Measurements from ENCODE around the gene COL4A5.

The COL4A5 gene

DNA sequence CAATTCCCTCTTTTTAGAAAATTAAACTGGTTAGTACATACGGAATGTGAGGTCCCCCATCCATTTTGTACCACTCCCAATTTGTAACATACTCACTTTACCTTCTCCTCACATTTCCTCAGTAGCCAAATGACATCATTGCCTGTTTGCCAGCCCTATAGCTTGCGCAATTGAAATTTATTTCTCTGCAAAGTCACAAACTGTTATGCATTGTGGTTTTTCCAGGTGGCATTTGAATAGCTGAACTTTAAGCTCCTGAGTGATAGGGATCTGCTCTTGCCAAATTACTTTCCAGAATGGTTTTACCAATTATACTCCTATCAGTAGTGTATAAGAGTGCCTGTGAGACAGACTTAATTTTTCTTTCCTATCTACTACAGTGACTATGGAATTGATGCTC lies 7.7 kb downstream of the COL4A5 start:
- H3K9me3 ChIP-seq (ENCODE audit: low read length) = no peaks in the 10 kb centered on the region
- no peaks in the 10 kb centered on the region for H3K79me2 ChIP-seq (ENCODE audit: insufficient read depth, low read length)
- H3K27me3 ChIP-seq (ENCODE audit: insufficient read depth, low read length) = no peaks in the 10 kb centered on the region
- no peaks in the 10 kb centered on the region for H3K36me3 ChIP-seq (ENCODE audit: insufficient read depth, low read length)
- no peaks in the 10 kb centered on the region for H3K4me1 ChIP-seq (ENCODE audit: insufficient read depth, low read length, severe bottlenecking)
- H2AFZ ChIP-seq (ENCODE audit: low read length) = no peak overlapping the region
- no peak overlapping the region for H3K4me2 ChIP-seq (ENCODE audit: low read length)
- H3K9me2 ChIP-seq (ENCODE audit: low read depth, low read length) = no peaks in the 10 kb centered on the region
- no peak overlapping the region for H3K4me3 ChIP-seq (ENCODE audit: low read depth, low read length, poor library complexity, severe bottlenecking)
- TF ChIP-seq CTCF (IDR thresholded peaks at IDR 0.05; ENCODE audit: low read length) (no peak), EZH2 (IDR thresholded peaks at IDR 0.05; ENCODE audit: borderline replicate concordance, low read length) (no peak)
- no peak overlapping the region for H3K9ac ChIP-seq (ENCODE audit: low read length)
- H3F3A ChIP-seq (ENCODE audit: insufficient read depth, low read length) = no peaks in the 10 kb centered on the region
- no peak overlapping the region for H3K27ac ChIP-seq (ENCODE audit: low read depth, low read length, poor library complexity, severe bottlenecking)
- H4K20me1 ChIP-seq (ENCODE audit: insufficient read depth, low read length) = no peaks in the 10 kb centered on the region

GRCh38 chrX:108453841-108454240 lies 14.2 kb downstream of the COL4A5 start:
- Histone ChIP-seq H3K4me3 (ENCODE audit: low read depth, low read length, poor library complexity, severe bottlenecking) (no peak overlapping the region), H3F3A (ENCODE audit: insufficient read depth, low read length) (no peaks in the 10 kb centered on the region), H3K4me1 (ENCODE audit: insufficient read depth, low read length, severe bottlenecking) (no peaks in the 10 kb centered on the region), H3K4me2 (ENCODE audit: low read length) (no peak overlapping the region), H3K36me3 (ENCODE audit: insufficient read depth, low read length) (no peaks in the 10 kb centered on the region), H3K9ac (ENCODE audit: low read length) (no peak overlapping the region), H3K27ac (ENCODE audit: low read depth, low read length, poor library complexity, severe bottlenecking) (no peak overlapping the region), H3K27me3 (ENCODE audit: insufficient read depth, low read length) (no peaks in the 10 kb centered on the region), H3K9me3 (ENCODE audit: low read length) (no peaks in the 10 kb centered on the region), H3K9me2 (ENCODE audit: low read depth, low read length) (no peaks in the 10 kb centered on the region), H4K20me1 (ENCODE audit: insufficient read depth, low read length) (no peaks in the 10 kb centered on the region), H3K79me2 (ENCODE audit: insufficient read depth, low read length) (no peaks in the 10 kb centered on the region), H2AFZ (ENCODE audit: low read length) (no peak overlapping the region)
- no peak for TF ChIP-seq EZH2 (IDR thresholded peaks at IDR 0.05; ENCODE audit: borderline replicate concordance, low read length)
- TF ChIP-seq CTCF (IDR thresholded peaks at IDR 0.05; ENCODE audit: low read length) = no peak

- TF ChIP-seq EZH2 (IDR thresholded peaks at IDR 0.05; ENCODE audit: borderline replicate concordance, low read length) (no peak), CTCF (IDR thresholded peaks at IDR 0.05; ENCODE audit: low read length) (no peak)
- Histone ChIP-seq H3K9me3 (ENCODE audit: low read length) (no peaks in the 10 kb centered on the region), H3K27ac (ENCODE audit: low read depth, low read length, poor library complexity, severe bottlenecking) (no peak overlapping the region), H3K4me2 (ENCODE audit: low read length) (no peak overlapping the region), H3K27me3 (ENCODE audit: insufficient read depth, low read length) (no peaks in the 10 kb centered on the region), H3K36me3 (ENCODE audit: insufficient read depth, low read length) (no peaks in the 10 kb centered on the region), H3K79me2 (ENCODE audit: insufficient read depth, low read length) (no peaks in the 10 kb centered on the region), H3K9ac (ENCODE audit: low read length) (no peak overlapping the region), H2AFZ (ENCODE audit: low read length) (no peak overlapping the region), H4K20me1 (ENCODE audit: insufficient read depth, low read length) (no peaks in the 10 kb centered on the region), H3K9me2 (ENCODE audit: low read depth, low read length) (no peaks in the 10 kb centered on the region), H3F3A (ENCODE audit: insufficient read depth, low read length) (no peaks in the 10 kb centered on the region), H3K4me1 (ENCODE audit: insufficient read depth, low read length, severe bottlenecking) (no peaks in the 10 kb centered on the region), H3K4me3 (ENCODE audit: low read depth, low read length, poor library complexity, severe bottlenecking) (no peak overlapping the region)
Observed at GRCh38 chrX:108456971-108457477, 17.4 kb downstream of the COL4A5 start.
